ENCODE results near the gene AKNAD1. TPM values are rescaled to one million over a fixed set of nuclear protein-coding genes. Genes with fewer than 3 reads are reported as not detected.

AKNAD1 gene
- total RNA-seq, 2 donors from 2014 or later, result not detected

Other genes starting within 250 kb of the AKNAD1 start
- gene HENMT1, start 196.0 kb downstream of the AKNAD1 start, total RNA-seq, result 1 to 10 TPM; 6.6 to 7.3 TPM
- gene PRPF38B, start 164.8 kb downstream of the AKNAD1 start, total RNA-seq, result 10 to 100 TPM; 25.5 to 31.0 TPM
- not detected for gene FNDC7, start 144.2 kb downstream of the AKNAD1 start, total RNA-seq
- 10 to 100 TPM; 59.0 to 75.5 TPM for gene STXBP3, start 110.4 kb downstream of the AKNAD1 start, total RNA-seq
- gene GPSM2, start 19.9 kb upstream of the AKNAD1 start, total RNA-seq, result 10 to 100 TPM; 22.5 to 28.7 TPM
- 10 to 100 TPM; 20.7 to 22.1 TPM for gene CLCC1, start 106.4 kb upstream of the AKNAD1 start, total RNA-seq
- gene WDR47, start 185.0 kb upstream of the AKNAD1 start, total RNA-seq, result 1 to 10 TPM; 7.8 to 8.7 TPM
- 10 to 100 TPM; 45.5 to 48.1 TPM for gene TAF13, start 218.9 kb upstream of the AKNAD1 start, total RNA-seq
- 10 to 100 TPM; 41.2 to 48.2 TPM for gene TMEM167B, start 233.7 kb upstream of the AKNAD1 start, total RNA-seq

All from left colon (tissue), 2 donors.